Heart right ventricle (tissue), 16 donors: ENCODE measurements around the gene ARAP1. TPM values are rescaled to one million over a fixed set of nuclear protein-coding genes. Genes with fewer than 3 reads are reported as not detected.

Experiments
- ATAC-seq, 8 donors: fragments of 200-7000 bp; cut with Tn5 transposase; one replicate each; pipeline ENCODE4 v1.9.1; 2020; ENCODE audit warnings: mild to moderate bottlenecking in 8 of 8, moderate library complexity in 8 of 8, moderate number of reproducible peaks in 1 of 8
- DNase-seq, 2 donors: peaks; one replicate each; pipeline ENCODE4 v3.0.0-alpha.2; 2020
- H3K27ac ChIP-seq, 10 donors: fragments of 200-600 bp; sonication (generic) in 2 of 10; one replicate each; pipeline versions ENCODE4 v1.5.0 to v1.8.0; 2020 to 2022; ENCODE audit warnings: mild to moderate bottlenecking in 3 of 10
- H3K27me3 ChIP-seq, 7 donors: fragments of 200-600 bp; one replicate each; pipeline ENCODE4 v1.8.0; 2021 to 2022; ENCODE audit warnings: mild to moderate bottlenecking in 2 of 7
- H3K36me3 ChIP-seq, 9 donors: fragments of 200-600 bp; sonication (generic) in 1 of 9; one replicate each; pipeline versions ENCODE4 v1.5.0 to v1.8.0; 2020 to 2022; ENCODE audit warnings: mild to moderate bottlenecking in 2 of 9
- H3K4me1 ChIP-seq, 9 donors: fragments of 200-600 bp; sonication (generic) in 1 of 9; one replicate each; pipeline versions ENCODE4 v1.5.0 to v1.8.0; 2020 to 2022; ENCODE audit warnings: mild to moderate bottlenecking in 4 of 9
- H3K4me3 ChIP-seq, 10 donors: fragments of 200-600 bp; sonication (generic) in 2 of 10; one replicate each; pipeline versions ENCODE4 v1.5.0 to v1.8.0; 2020 to 2022; ENCODE audit warnings: mild to moderate bottlenecking in 7 of 10, moderate library complexity in 2 of 10
- H3K9me3 ChIP-seq, 11 donors: fragments of 200-600 bp in 10 of 11; sonication (generic) in 2 of 11; one replicate each; pipeline versions ENCODE4 v1.5.0 to v1.8.0; 2013 to 2022; ENCODE audit warnings: mild to moderate bottlenecking in 2 of 11, control low read depth in 1 of 11, moderate library complexity in 1 of 11
- WGBS, 2 donors: extraction: QIAGEN DNeasy Blood & Tissue Kit; methylation state at CpG; one replicate each; pipeline ENCODE4 v1.1.7; 2013; ENCODE audit warnings: inconsistent platforms in 1 of 2; 5-methylcytosine and 5-hydroxymethylcytosine counted together
- intact Hi-C, 10 donors: fragments of 100-400 bp; cut with DNase I; formaldehyde crosslinking; loops; one replicate each; pipeline versions ENCODE4 v1.11.1 to v1.14.2; 2022
- polyA plus RNA-seq, 2 donors: library from polyadenylated mRNA; stranded (reverse); fragments of 200-250 nt; gene quantifications; one replicate each; pipeline ENCODE4 v1.2.3, GENCODE V29; 2013
- total RNA-seq, 10 donors: library from RNA; stranded (reverse); fragmentation: NEBNext Ultra II Directional in 3 of 10; extraction: Animal tissue kit (Norgen Biotek cat#: 25700) in 3 of 10; gene quantifications; one replicate each; pipeline versions ENCODE4 v1.2.1 to v1.2.4, GENCODE V29; 2021 to 2023
- TF ChIP-seq, protein P1 (sequence below), 9 donors: fragments of 200-600 bp; sonication (generic) in 2 of 9; IDR thresholded peaks; one replicate each; pipeline versions ENCODE4 v1.5.0 to v1.8.0; 2021 to 2022; ENCODE audit warnings: antibody characterized with exemption in 9 of 9, mild to moderate bottlenecking in 5 of 9, moderate library complexity in 1 of 9
- donor health status: Arrhythmogenic right ventricular cardiomyopathy.
- donor health status: ischemic (EF 13 %, LVEDD 7.1; RV severe dilation, severe dysfunction).
- donor health status: healthy with polysubstance abuse.
- donor health status: DM: no; HTN: yes; CAD: no.
- donor health status: DM: no; HTN: no; CAD: no.
- donor health status: ischemic (EF 25% LVEDD 6.9; RV normal size, moderate dysfunction).
- donor health status: ischemic (EF 25% LVEDD 5.7; RV mildly dilated, moderate dysfunction).
- donor health status: healthy.
- donor health status: DM: yes; HTN: yes; CAD: no.
- donor health status: Ischemic cardiomyopathy.
- donor health status: ischemic (EF 35%, LVEDD 5.7; RV mildly dilated, moderate dysfunction).
- donor health status: nonischemic (EF 11% LVEDD 7.7; RV severe dilation, severe dysfunction).
- donor health status: DM: yes; HTN: yes; CAD: no.
- donor health status: PGD.
- donor health status: ischemic (EF 29% LVEDD 5.4; RV normal size, mild dysfunction).
- donor health status: nonischemic (EF 23%, LVEDD 6.1; RV moderate dilation, normal function).

ARAP1 gene
- total and polyA plus RNA-seq, 12 donors = 30.4 to 68.3 (median 40.8) TPM

GRCh38 chr11:72655014-72655413 is 97.2 kb downstream of the ARAP1 start:
- no peaks in the 10 kb centered on the region for H3K36me3 ChIP-seq
- no peak for DNase-seq
- no peaks in the 10 kb centered on the region for H3K27me3 ChIP-seq
- H3K27ac ChIP-seq = no peak overlapping the region
- intact Hi-C loops = loop anchor here in 1 of 10 donors (10.0 kb wide), 1 partner anchor 180 kb away; no protein-coding TSS in a partner anchor
- 86% methylated on average over 8 of the region's 8 CpGs for WGBS, 2 donors
- H3K4me1 ChIP-seq = no peaks in the 10 kb centered on the region
- H3K9me3 ChIP-seq = no peaks in the 10 kb centered on the region
- H3K4me3 ChIP-seq = no peak overlapping the region
- TF ChIP-seq, protein P1, sequence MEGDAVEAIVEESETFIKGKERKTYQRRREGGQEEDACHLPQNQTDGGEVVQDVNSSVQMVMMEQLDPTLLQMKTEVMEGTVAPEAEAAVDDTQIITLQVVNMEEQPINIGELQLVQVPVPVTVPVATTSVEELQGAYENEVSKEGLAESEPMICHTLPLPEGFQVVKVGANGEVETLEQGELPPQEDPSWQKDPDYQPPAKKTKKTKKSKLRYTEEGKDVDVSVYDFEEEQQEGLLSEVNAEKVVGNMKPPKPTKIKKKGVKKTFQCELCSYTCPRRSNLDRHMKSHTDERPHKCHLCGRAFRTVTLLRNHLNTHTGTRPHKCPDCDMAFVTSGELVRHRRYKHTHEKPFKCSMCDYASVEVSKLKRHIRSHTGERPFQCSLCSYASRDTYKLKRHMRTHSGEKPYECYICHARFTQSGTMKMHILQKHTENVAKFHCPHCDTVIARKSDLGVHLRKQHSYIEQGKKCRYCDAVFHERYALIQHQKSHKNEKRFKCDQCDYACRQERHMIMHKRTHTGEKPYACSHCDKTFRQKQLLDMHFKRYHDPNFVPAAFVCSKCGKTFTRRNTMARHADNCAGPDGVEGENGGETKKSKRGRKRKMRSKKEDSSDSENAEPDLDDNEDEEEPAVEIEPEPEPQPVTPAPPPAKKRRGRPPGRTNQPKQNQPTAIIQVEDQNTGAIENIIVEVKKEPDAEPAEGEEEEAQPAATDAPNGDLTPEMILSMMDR (IDR thresholded peaks at IDR 0.05) = no peak
- no peak for ATAC-seq

DNA sequence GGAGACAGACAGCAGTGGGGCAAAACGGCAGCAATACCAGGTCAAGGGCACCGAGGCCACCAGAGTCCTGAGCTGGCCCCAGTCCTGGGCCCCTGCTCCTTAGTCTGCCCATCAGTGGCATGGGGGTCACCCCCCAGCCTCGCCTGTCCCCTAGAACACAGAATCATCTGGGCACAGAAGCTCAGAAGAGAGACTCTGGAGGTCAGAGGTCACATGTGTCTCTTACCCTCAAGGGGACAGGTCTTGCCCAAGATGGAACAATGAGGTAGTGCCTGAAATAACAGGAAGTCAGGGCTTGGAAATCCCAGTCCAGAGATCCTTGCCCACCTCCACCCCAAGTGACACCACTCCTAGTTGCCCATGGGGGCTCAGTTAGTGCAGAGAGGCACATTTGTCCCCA is 98.6 kb downstream of the ARAP1 start:
- Histone ChIP-seq H3K9me3 (no peaks in the 10 kb centered on the region), H3K27ac (no peak overlapping the region)
- TF ChIP-seq, protein P1 (IDR thresholded peaks at IDR 0.05) = no peak

GRCh38 chr11:72652873-72653630 is 99.2 kb downstream of the ARAP1 start:
- Histone ChIP-seq H3K9me3 (no peaks in the 10 kb centered on the region), H3K36me3 (no peaks in the 10 kb centered on the region), H3K27ac (no peak overlapping the region), H3K4me1 (no peaks in the 10 kb centered on the region), H3K27me3 (no peaks in the 10 kb centered on the region), H3K4me3 (no peak overlapping the region)
- no peak for DNase-seq
- intact Hi-C loops = loop anchor here in 1 of 10 donors (10.0 kb wide), 1 partner anchor 178 kb away; no protein-coding TSS in a partner anchor
- no peak for ATAC-seq
- TF ChIP-seq, protein P1 (IDR thresholded peaks at IDR 0.05) = no peak
- WGBS, 2 donors = 63 to 70% methylated on average over 13 of the region's 13 CpGs

More for the DNA sequence above, 98.6 kb downstream of the ARAP1 start:
- WGBS, 2 donors = 67 to 80% methylated on average over 3 of the region's 3 CpGs
- intact Hi-C loops = loop anchor here in 1 of 10 donors (10.0 kb wide), 1 partner anchor 179 kb away; no protein-coding TSS in a partner anchor
- Histone ChIP-seq H3K27me3 (no peaks in the 10 kb centered on the region), H3K36me3 (no peaks in the 10 kb centered on the region), H3K4me1 (no peaks in the 10 kb centered on the region), H3K4me3 (no peak overlapping the region)
- DNase-seq (no peak), ATAC-seq (no peak)

DNA sequence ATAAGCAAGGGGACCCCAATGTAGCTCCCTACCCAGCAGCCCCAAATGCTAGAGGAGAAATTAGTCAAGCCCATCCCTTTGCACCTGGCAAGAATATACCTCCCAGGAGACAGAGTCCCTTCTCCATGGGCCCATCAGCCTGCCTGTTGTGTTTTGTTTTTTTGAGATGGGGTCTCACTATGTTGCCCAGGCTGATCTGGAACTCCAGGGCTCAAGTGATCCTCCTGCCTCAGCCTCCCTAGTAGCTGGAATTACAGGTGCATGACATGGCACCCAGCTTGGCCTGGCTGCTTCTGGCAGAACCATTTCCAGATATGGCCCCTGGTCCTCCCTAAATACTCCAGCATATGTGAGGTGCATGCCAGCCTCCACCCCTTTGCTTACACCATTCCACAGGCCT is 100.1 kb downstream of the ARAP1 start:
- DNase-seq (no peak), ATAC-seq (no peak)
- Histone ChIP-seq H3K4me3 (no peak overlapping the region), H3K9me3 (no peaks in the 10 kb centered on the region), H3K27ac (no peak overlapping the region), H3K36me3 (no peaks in the 10 kb centered on the region), H3K4me1 (no peaks in the 10 kb centered on the region), H3K27me3 (no peaks in the 10 kb centered on the region)
- TF ChIP-seq, protein P1 (IDR thresholded peaks at IDR 0.05) = no peak
- intact Hi-C loops = loop anchor here in 1 of 10 donors (10.0 kb wide), 1 partner anchor 177 kb away; no protein-coding TSS in a partner anchor
